MG63 (cell line): ENCODE results near the gene CASR. TPM values are rescaled to one million over a fixed set of nuclear protein-coding genes. Genes with fewer than 3 reads are reported as not detected.

ENCODE experiments used
- total RNA-seq: library from RNA; depleted of rRNA; stranded (reverse); fragments of >200 nt; shearing (Covaris generic); gene quantifications from 2 replicates; pipeline ENCODE4 v1.2.3, GENCODE V29; 2014; ENCODE audit warnings: low replicate concordance; rRNA removed

Gene CASR
- total RNA-seq, 1 experiment from 2014 or later = not detected

Other genes with a start within 250 kb of the CASR start
- gene ILDR1, start 161.4 kb upstream of the CASR start, total RNA-seq = not detected in 2 replicates
- gene CD86, start 128.3 kb upstream of the CASR start, total RNA-seq = not detected in 2 replicates
- gene CSTA, start 141.6 kb downstream of the CASR start, total RNA-seq = 1.7 TPM in 1 of 2 replicates, not detected in the other
- 56.1 and 130 TPM in 2 replicates for gene MIX23, start 199.6 kb downstream of the CASR start, total RNA-seq
- 43.5 and 88.0 TPM in 2 replicates for gene FAM162A, start 200.5 kb downstream of the CASR start, total RNA-seq
- gene WDR5B, start 232.4 kb downstream of the CASR start, total RNA-seq = 9.2 and 10.5 TPM in 2 replicates